PC-9 (cell line): ENCODE data around the gene PILRA.

Source experiments
- CTCF ChIP-seq: fragments of 200-600 bp; sonication (generic); conservative IDR thresholded peaks from 2 replicates; pipeline ENCODE4 v1.6.1; 2017; ENCODE audit warnings: mixed run types, antibody characterized with exemption, mild to moderate bottlenecking, moderate library complexity
- EZH2 ChIP-seq: fragments of 200-600 bp; sonication (generic); IDR thresholded peaks from 2 replicates; pipeline ENCODE4 v1.8.0; 2017; ENCODE audit warnings: antibody characterized with exemption, low read depth

GRCh38 chr7:100371561-100372171, 1.6 kb upstream of the PILRA start:
- no peak for TF ChIP-seq CTCF
- no peak for TF ChIP-seq EZH2
